ENCODE data around the gene ZNF77. TPM values are rescaled to one million over a fixed set of nuclear protein-coding genes. Genes with fewer than 3 reads are reported as not detected.
A peak's percentile ranks its signal among the peaks of the same experiment; 100 is the strongest.

ZNF77 gene
- total and polyA plus RNA-seq, 3 donors from 2014 or later, result 4.8 to 10.7 (median 5.6) TPM

DNA sequence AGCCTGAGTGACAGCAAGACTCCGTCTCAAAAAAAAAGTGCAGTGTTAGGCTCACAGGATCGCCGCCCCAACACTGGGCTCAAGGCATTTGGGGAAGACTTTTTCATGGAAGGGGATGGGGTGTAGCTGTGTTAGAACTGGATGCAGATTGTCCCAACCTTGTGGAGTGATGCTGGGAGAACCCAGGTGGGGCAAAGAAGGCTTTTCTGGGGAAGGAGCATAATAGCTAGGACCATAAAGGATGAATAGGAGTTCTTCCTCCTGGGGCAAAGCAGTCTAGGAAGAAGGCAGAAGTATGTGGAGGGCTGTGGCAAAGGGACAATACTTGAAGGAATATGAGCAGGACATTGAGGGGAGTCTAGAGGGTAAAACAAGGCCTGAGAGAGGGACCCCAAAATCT lies 43.8 kb upstream of the ZNF77 start:
- no peak overlapping the region for H3K27ac ChIP-seq
- H3K36me3 ChIP-seq (ENCODE audit: low read depth, missing control alignments), result no peaks in the 10 kb centered on the region
- 92 to 95% methylated on average over 3 of the region's 3 CpGs for WGBS, 2 donors
- H3K27me3 ChIP-seq, result no peaks in the 10 kb centered on the region
- no peak for DNase-seq
- H3K4me1 ChIP-seq, result peaks cover 8% of the 10 kb centered on the region
- intact Hi-C loops (cut with DNase I; ENCODE audit: low total_unique reads), result no loop called here
- TF ChIP-seq, protein P1, sequence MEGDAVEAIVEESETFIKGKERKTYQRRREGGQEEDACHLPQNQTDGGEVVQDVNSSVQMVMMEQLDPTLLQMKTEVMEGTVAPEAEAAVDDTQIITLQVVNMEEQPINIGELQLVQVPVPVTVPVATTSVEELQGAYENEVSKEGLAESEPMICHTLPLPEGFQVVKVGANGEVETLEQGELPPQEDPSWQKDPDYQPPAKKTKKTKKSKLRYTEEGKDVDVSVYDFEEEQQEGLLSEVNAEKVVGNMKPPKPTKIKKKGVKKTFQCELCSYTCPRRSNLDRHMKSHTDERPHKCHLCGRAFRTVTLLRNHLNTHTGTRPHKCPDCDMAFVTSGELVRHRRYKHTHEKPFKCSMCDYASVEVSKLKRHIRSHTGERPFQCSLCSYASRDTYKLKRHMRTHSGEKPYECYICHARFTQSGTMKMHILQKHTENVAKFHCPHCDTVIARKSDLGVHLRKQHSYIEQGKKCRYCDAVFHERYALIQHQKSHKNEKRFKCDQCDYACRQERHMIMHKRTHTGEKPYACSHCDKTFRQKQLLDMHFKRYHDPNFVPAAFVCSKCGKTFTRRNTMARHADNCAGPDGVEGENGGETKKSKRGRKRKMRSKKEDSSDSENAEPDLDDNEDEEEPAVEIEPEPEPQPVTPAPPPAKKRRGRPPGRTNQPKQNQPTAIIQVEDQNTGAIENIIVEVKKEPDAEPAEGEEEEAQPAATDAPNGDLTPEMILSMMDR (IDR thresholded peaks at IDR 0.05), result no peak
- TF ChIP-seq POLR2A (IDR thresholded peaks at IDR 0.05), result no peak
- H3K9me3 ChIP-seq, result no peaks in the 10 kb centered on the region
- H3K4me3 ChIP-seq, result no peak overlapping the region

DNA sequence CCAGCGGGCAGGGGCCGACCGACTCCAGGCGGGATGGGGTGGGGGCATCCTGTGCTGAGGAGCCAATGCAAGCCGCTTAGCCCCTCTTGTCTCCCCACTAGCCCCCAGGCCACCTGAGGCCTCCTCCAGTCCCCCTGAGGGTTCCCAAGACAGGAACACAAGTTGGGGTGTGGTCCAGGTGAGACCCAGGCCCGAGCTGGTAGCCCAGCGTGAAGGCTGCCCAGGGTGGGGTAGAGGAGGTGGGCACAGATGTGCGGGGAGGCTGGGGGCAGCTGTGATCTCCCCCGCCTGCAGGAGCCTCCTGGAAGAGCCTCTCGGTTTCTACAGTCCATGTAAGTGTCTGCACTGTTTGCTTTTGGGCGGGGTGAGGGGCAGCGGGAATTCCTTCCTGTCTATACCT lies 43.0 kb upstream of the ZNF77 start:
- no peak overlapping the region for H3K27ac ChIP-seq
- WGBS, 2 donors, result 71 to 87% methylated on average over 3 to 12 of the region's 12 CpGs
- no peaks in the 10 kb centered on the region for H3K9me3 ChIP-seq
- no peaks in the 10 kb centered on the region for H3K36me3 ChIP-seq (ENCODE audit: low read depth, missing control alignments)
- TF ChIP-seq, protein P1 (IDR thresholded peaks at IDR 0.05), result no peak
- TF ChIP-seq POLR2A (IDR thresholded peaks at IDR 0.05), result no peak
- no peaks in the 10 kb centered on the region for H3K27me3 ChIP-seq
- intact Hi-C loops (cut with DNase I; ENCODE audit: low total_unique reads), result no loop called here
- peaks cover 16% of the 10 kb centered on the region for H3K4me1 ChIP-seq
- no peak for DNase-seq
- H3K4me3 ChIP-seq, result no peak overlapping the region

DNA sequence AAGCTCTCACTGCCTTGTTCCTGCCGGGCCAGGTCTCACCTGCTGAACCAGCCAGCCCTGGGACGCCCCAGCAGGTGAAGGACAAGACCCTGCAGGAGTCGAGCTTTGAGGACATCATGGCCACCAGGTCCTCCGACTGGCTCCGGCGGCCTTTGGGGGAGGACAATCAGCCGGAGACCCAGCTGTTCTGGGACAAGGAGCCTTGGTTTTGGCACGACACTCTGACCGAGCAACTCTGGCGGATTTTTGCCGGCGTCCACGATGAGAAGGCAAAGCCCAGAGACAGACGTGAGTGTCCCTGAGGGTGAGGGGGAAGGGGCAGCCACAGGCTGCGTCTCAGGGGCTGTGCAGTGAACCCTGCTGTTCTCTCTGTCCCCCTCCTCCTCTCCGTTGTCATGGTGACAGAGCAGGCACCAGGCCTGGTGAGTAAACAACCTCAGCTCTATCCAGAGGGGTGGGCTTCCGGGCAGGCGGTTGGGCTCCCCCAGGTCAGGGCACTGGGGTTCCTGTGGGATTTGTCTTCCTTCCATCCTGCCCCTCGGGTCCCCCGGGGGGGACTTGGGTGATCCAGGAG lies 42.3 kb upstream of the ZNF77 start:
- H3K36me3 ChIP-seq (ENCODE audit: low read depth, missing control alignments), result no peaks in the 10 kb centered on the region
- no peaks in the 10 kb centered on the region for H3K9me3 ChIP-seq
- WGBS, 2 donors, result 48% methylated on average over 16 of the region's 20 CpGs; no CpG with 5 or more reads in 1 of the 2 donors
- TF ChIP-seq POLR2A (IDR thresholded peaks at IDR 0.05), result no peak
- TF ChIP-seq, protein P1 (IDR thresholded peaks at IDR 0.05), result no peak
- H3K4me1 ChIP-seq, result peaks cover 20% of the 10 kb centered on the region
- H3K4me3 ChIP-seq, result no peak overlapping the region
- no peaks in the 10 kb centered on the region for H3K27me3 ChIP-seq
- DNase-seq, result no peak
- H3K27ac ChIP-seq, result no peak overlapping the region
- intact Hi-C loops (cut with DNase I; ENCODE audit: low total_unique reads), result no loop called here

DNA sequence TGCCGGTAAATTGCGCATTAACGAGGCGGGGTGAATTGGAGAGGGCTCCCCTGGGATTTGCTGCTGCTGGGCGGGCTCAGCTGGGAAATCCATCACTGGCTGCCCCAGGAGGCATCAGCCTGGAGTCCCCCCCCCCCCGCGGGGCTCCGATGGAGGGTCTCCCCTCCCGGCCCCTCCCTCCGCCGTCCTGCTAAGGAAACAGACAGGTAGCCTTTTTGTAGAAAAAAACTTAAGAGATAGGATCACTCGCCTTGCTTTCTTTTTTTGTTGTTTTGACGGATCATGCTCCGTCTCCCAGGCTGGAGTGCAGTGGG lies 39.4 kb upstream of the ZNF77 start:
- Histone ChIP-seq H3K27me3 (no peaks in the 10 kb centered on the region), H3K9me3 (no peaks in the 10 kb centered on the region), H3K36me3 (ENCODE audit: low read depth, missing control alignments) (no peaks in the 10 kb centered on the region), H3K27ac (peak overlapping the region in 1 of 2 donors; percentile 8), H3K4me1 (peaks cover 20% of the 10 kb centered on the region), H3K4me3 (peak overlapping the region in 1 of 2 donors; percentile 27)
- DNase-seq, result no peak
- intact Hi-C loops (cut with DNase I; ENCODE audit: low total_unique reads), result no loop called here
- TF ChIP-seq POLR2A (IDR thresholded peaks at IDR 0.05), result no peak
- TF ChIP-seq, protein P1 (IDR thresholded peaks at IDR 0.05), result no peak
- 2 to 3% methylated on average over 10 to 14 of the region's 14 CpGs for WGBS, 2 donors
